Heart right ventricle (tissue), 16 donors: ENCODE results near the gene RNASEH1. TPM values are rescaled to one million over a fixed set of nuclear protein-coding genes. Genes with fewer than 3 reads are reported as not detected.

Experiments
- ATAC-seq, 8 donors: fragments of 200-7000 bp; cut with Tn5 transposase; one replicate each; pipeline ENCODE4 v1.9.1; 2020; ENCODE audit warnings: mild to moderate bottlenecking in 8 of 8, moderate library complexity in 8 of 8, moderate number of reproducible peaks in 1 of 8
- DNase-seq, 2 donors: peaks; one replicate each; pipeline ENCODE4 v3.0.0-alpha.2; 2020
- H3K27ac ChIP-seq, 10 donors: fragments of 200-600 bp; sonication (generic) in 2 of 10; one replicate each; pipeline versions ENCODE4 v1.5.0 to v1.8.0; 2020 to 2022; ENCODE audit warnings: mild to moderate bottlenecking in 3 of 10
- H3K27me3 ChIP-seq, 7 donors: fragments of 200-600 bp; one replicate each; pipeline ENCODE4 v1.8.0; 2021 to 2022; ENCODE audit warnings: mild to moderate bottlenecking in 2 of 7
- H3K36me3 ChIP-seq, 9 donors: fragments of 200-600 bp; sonication (generic) in 1 of 9; one replicate each; pipeline versions ENCODE4 v1.5.0 to v1.8.0; 2020 to 2022; ENCODE audit warnings: mild to moderate bottlenecking in 2 of 9
- H3K4me1 ChIP-seq, 9 donors: fragments of 200-600 bp; sonication (generic) in 1 of 9; one replicate each; pipeline versions ENCODE4 v1.5.0 to v1.8.0; 2020 to 2022; ENCODE audit warnings: mild to moderate bottlenecking in 4 of 9
- H3K4me3 ChIP-seq, 10 donors: fragments of 200-600 bp; sonication (generic) in 2 of 10; one replicate each; pipeline versions ENCODE4 v1.5.0 to v1.8.0; 2020 to 2022; ENCODE audit warnings: mild to moderate bottlenecking in 7 of 10, moderate library complexity in 2 of 10
- H3K9me3 ChIP-seq, 11 donors: fragments of 200-600 bp in 10 of 11; sonication (generic) in 2 of 11; one replicate each; pipeline versions ENCODE4 v1.5.0 to v1.8.0; 2013 to 2022; ENCODE audit warnings: mild to moderate bottlenecking in 2 of 11, control low read depth in 1 of 11, moderate library complexity in 1 of 11
- CTCF ChIP-seq, 9 donors: fragments of 200-600 bp; sonication (generic) in 2 of 9; IDR thresholded peaks; one replicate each; pipeline versions ENCODE4 v1.5.0 to v1.8.0; 2021 to 2022; ENCODE audit warnings: antibody characterized with exemption in 9 of 9, mild to moderate bottlenecking in 5 of 9, moderate library complexity in 1 of 9
- WGBS, 2 donors: extraction: QIAGEN DNeasy Blood & Tissue Kit; methylation state at CpG; one replicate each; pipeline ENCODE4 v1.1.7; 2013; ENCODE audit warnings: inconsistent platforms in 1 of 2; 5-methylcytosine and 5-hydroxymethylcytosine counted together
- intact Hi-C, 10 donors: fragments of 100-400 bp; cut with DNase I; formaldehyde crosslinking; loops; one replicate each; pipeline versions ENCODE4 v1.11.1 to v1.14.2; 2022
- long read RNA-seq, 3 donors: library from polyadenylated mRNA; unstranded; transcript quantifications; one replicate each; pipeline ENCODE4 v2.0.0, GENCODE V29; 2020 to 2021
- polyA plus RNA-seq, 2 donors: library from polyadenylated mRNA; stranded (reverse); fragments of 200-250 nt; gene quantifications; one replicate each; pipeline ENCODE4 v1.2.3, GENCODE V29; 2013
- total RNA-seq, 10 donors: library from RNA; stranded (reverse); fragmentation: NEBNext Ultra II Directional in 3 of 10; extraction: Animal tissue kit (Norgen Biotek cat#: 25700) in 3 of 10; gene quantifications; one replicate each; pipeline versions ENCODE4 v1.2.1 to v1.2.4, GENCODE V29; 2021 to 2023
- donor health status: Arrhythmogenic right ventricular cardiomyopathy.
- donor health status: ischemic (EF 13 %, LVEDD 7.1; RV severe dilation, severe dysfunction).
- donor health status: healthy with polysubstance abuse.
- donor health status: DM: no; HTN: yes; CAD: no.
- donor health status: DM: no; HTN: no; CAD: no.
- donor health status: ischemic (EF 25% LVEDD 6.9; RV normal size, moderate dysfunction).
- donor health status: ischemic (EF 25% LVEDD 5.7; RV mildly dilated, moderate dysfunction).
- donor health status: healthy.
- donor health status: DM: yes; HTN: yes; CAD: no.
- donor health status: Ischemic cardiomyopathy.
- donor health status: ischemic (EF 35%, LVEDD 5.7; RV mildly dilated, moderate dysfunction).
- donor health status: nonischemic (EF 11% LVEDD 7.7; RV severe dilation, severe dysfunction).
- donor health status: DM: yes; HTN: yes; CAD: no.
- donor health status: PGD.
- donor health status: ischemic (EF 29% LVEDD 5.4; RV normal size, mild dysfunction).
- donor health status: nonischemic (EF 23%, LVEDD 6.1; RV moderate dilation, normal function).

RNASEH1 gene
- total RNA-seq (10 to 100 TPM; 17.3 to 24.0 (median 19.9) TPM), polyA plus RNA-seq (10 to 100 TPM in 1 of 2 donors, 1 to 10 TPM in 1; 8.7 to 15.3 TPM)
- long read RNA-seq, donor 1, transcript RNASEH1-201 (8 exons, 1,887 nt), result major isoform, 53 of 62 reads
- long read RNA-seq, donor 1, partial matches to known transcripts, result 0 of 62 reads
- long read RNA-seq, donor 1, other reads (novel, unspliced or antisense), result 9 of 62 reads
- long read RNA-seq, donor 2, transcript RNASEH1-201 (8 exons, 1,887 nt), result major isoform, 41 of 49 reads
- long read RNA-seq, donor 2, partial matches to known transcripts, result 5 of 49 reads
- long read RNA-seq, donor 2, other reads (novel, unspliced or antisense), result 3 of 49 reads
- long read RNA-seq, donor 3, transcript RNASEH1-201 (8 exons, 1,887 nt), result major isoform, 87 of 102 reads
- long read RNA-seq, donor 3, partial matches to known transcripts, result 1 of 102 reads
- long read RNA-seq, donor 3, other reads (novel, unspliced or antisense), result 10 of 102 reads

- Histone ChIP-seq H3K4me3 (peak within 1 kb of the TSS; percentile 89 to 100 (median 94)), H3K4me1 (peaks cover 0 to 21% (median 19%) of the 10 kb centered on the region in 9 donors), H3K27me3 (no peaks in the 10 kb centered on the region), H3K27ac (peak within 1 kb of the TSS; percentile 73 to 97 (median 91)), H3K9me3 (no peaks in the 10 kb centered on the region), H3K36me3 (peaks cover 0 to 50% (median 20%) of the 10 kb centered on the region in 9 donors)
- ATAC-seq (peak; percentile 99 to 100 (median 100)), DNase-seq (peak; percentile 98 to 99)
- WGBS, 2 donors, result 0 to 1% methylated on average over 67 of the region's 67 CpGs
- TF ChIP-seq CTCF (IDR thresholded peaks at IDR 0.05), result no peak
- intact Hi-C loops, result loop anchor here in 4 of 10 donors (1.0 to 2.0 kb wide), 3 partner anchors 16 to 180 kb away; partner anchors contain the start of gene RPS7 (in 4 of the 4)
Measured at GRCh38 chr2:3558205-3559014, at the start of gene RNASEH1. Gene RNASEH1 (minus strand): TSS chr2:3558333. CDS start chr2:3558260, 73 bp downstream.

- Histone ChIP-seq H3K27me3 (peaks cover 0 to 6% (median 0%) of the 10 kb centered on the region in 7 donors), H3K9me3 (no peaks in the 10 kb centered on the region), H3K27ac (no peak overlapping the region), H3K36me3 (no peaks in the 10 kb centered on the region), H3K4me1 (no peaks in the 10 kb centered on the region), H3K4me3 (no peak overlapping the region)
- DNase-seq (no peak), ATAC-seq (no peak)
- WGBS, 2 donors, result 86 to 91% methylated on average over 37 of the region's 37 CpGs
- intact Hi-C loops, result no loop called here
- no peak for TF ChIP-seq CTCF (IDR thresholded peaks at IDR 0.05)
Measured at GRCh38 chr2:3606370-3607201, 48.5 kb upstream of the RNASEH1 start.

GRCh38 chr2:3606028-3606369 lies 47.9 kb upstream of the RNASEH1 start:
- ATAC-seq, result no peak
- Histone ChIP-seq H3K27me3 (peaks cover 0 to 6% (median 0%) of the 10 kb centered on the region in 7 donors), H3K9me3 (no peaks in the 10 kb centered on the region), H3K36me3 (no peaks in the 10 kb centered on the region), H3K27ac (no peak overlapping the region), H3K4me3 (no peak overlapping the region), H3K4me1 (no peaks in the 10 kb centered on the region)
- no peak for DNase-seq
- 92 to 95% methylated on average over 11 of the region's 11 CpGs for WGBS, 2 donors
- no peak for TF ChIP-seq CTCF (IDR thresholded peaks at IDR 0.05)
- intact Hi-C loops, result no loop called here
